HepG2 (cell line): ENCODE measurements around the gene MPG. TPM values are rescaled to one million over a fixed set of nuclear protein-coding genes. Genes with fewer than 3 reads are reported as not detected.

Experiments
- E2F2 ChIP-seq: sonication (generic); formaldehyde crosslinking; IDR thresholded peaks from 2 replicates; pipeline ENCODE4 v1.4.0; 2020; ENCODE audit warnings: missing genetic modification reagents, borderline replicate concordance
- ERF ChIP-seq: IDR thresholded peaks from 2 replicates; pipeline ENCODE4 v1.6.1; 2018; ENCODE audit warnings: missing biosample characterization, missing genetic modification reagents
- GABPA ChIP-seq, 2 experiments: IDR thresholded peaks; 2 replicates each; pipeline ENCODE4 v1.6.1; 2011 to 2016; ENCODE audit warnings: low read depth in 2 of 2, low read length in 1 of 2, missing biosample characterization in 1 of 2, missing genetic modification characterization in 1 of 2
- KDM5B ChIP-seq: sonication (generic); formaldehyde crosslinking; IDR thresholded peaks from 2 replicates; pipeline ENCODE4 v1.4.0; 2020; ENCODE audit warnings: missing genetic modification reagents, mild to moderate bottlenecking, borderline replicate concordance
- MAZ ChIP-seq, 2 experiments: sonication (generic) in 1 of 2; formaldehyde crosslinking in 1 of 2; IDR thresholded peaks; 2 replicates each; pipeline versions ENCODE4 v1.5.0 to v1.6.1; 2012 to 2020; ENCODE audit warnings: low read depth in 2 of 2, mild to moderate bottlenecking in 2 of 2, borderline replicate concordance in 1 of 2, improper control_type of control experiment in 1 of 2, low read length in 1 of 2, missing genetic modification reagents in 1 of 2, moderate library complexity in 1 of 2
- MEIS2 ChIP-seq: sonication (generic); formaldehyde crosslinking; IDR thresholded peaks from 2 replicates; pipeline ENCODE4 v1.9.0; 2021; ENCODE audit warnings: mild to moderate bottlenecking, missing genetic modification reagents
- PHF21A ChIP-seq: sonication (generic); formaldehyde crosslinking; IDR thresholded peaks from 2 replicates; pipeline ENCODE4 v1.5.0; 2020; ENCODE audit warnings: mild to moderate bottlenecking, missing genetic modification reagents
- SAP130 ChIP-seq: IDR thresholded peaks from 2 replicates; pipeline ENCODE4 v1.6.1; 2016; ENCODE audit warnings: low read depth
- SNAPC2 ChIP-seq: sonication (generic); formaldehyde crosslinking; IDR thresholded peaks from 2 replicates; pipeline ENCODE4 v1.8.1; 2022; ENCODE audit warnings: mild to moderate bottlenecking, missing genetic modification reagents
- SP1 ChIP-seq, 2 experiments: fragments of 450-650 bp in 1 of 2; sonication (generic) in 1 of 2; formaldehyde crosslinking in 1 of 2; IDR thresholded peaks; 2 replicates each; pipeline versions ENCODE4 v1.4.0 to v1.6.1; 2016 to 2020; ENCODE audit warnings: missing genetic modification reagents in 1 of 2
- TBX2 ChIP-seq: sonication (generic); formaldehyde crosslinking; IDR thresholded peaks from 2 replicates; pipeline ENCODE4 v1.5.0; 2020; ENCODE audit warnings: missing genetic modification reagents, mild to moderate bottlenecking, borderline replicate concordance
- ZBTB7A ChIP-seq: sonication (generic); formaldehyde crosslinking; IDR thresholded peaks from 2 replicates; pipeline ENCODE4 v1.8.0; 2022; ENCODE audit warnings: mild to moderate bottlenecking, missing genetic modification reagents
- ZNF274 ChIP-seq: sonication (generic); formaldehyde crosslinking; IDR thresholded peaks from 2 replicates; pipeline ENCODE4 v1.5.1; 2020; ENCODE audit warnings: mild to moderate bottlenecking, missing genetic modification reagents
- polyA plus RNA-seq, 8 experiments: library from polyadenylated mRNA; depleted of rRNA in 3 of 8; stranded (reverse) in 7 of 8; unstranded in 1 of 8; fragments of >200 nt; fragmentation: Illumina TruSeq in 4 of 8; extraction: Trizol in 4 of 8; gene quantifications; 2 replicates each; pipeline versions ENCODE4 v1.2.1 to v1.2.3, GENCODE V29; 2011 to 2016; ENCODE audit warnings: low read depth in 4 of 8, missing spikeins in 1 of 8, mixed read lengths in 1 of 8; ENCODE audit not compliant: insufficient read depth in 1 of 8
- total RNA-seq, 5 experiments: library from RNA; depleted of rRNA; stranded (reverse); fragments of >200 nt; fragmentation: Illumina TruSeq; extraction: Trizol; gene quantifications; 2 replicates each; pipeline ENCODE4 v1.2.3, GENCODE V29; 2016; ENCODE audit warnings: low read depth in 1 of 5
- TF ChIP-seq, protein P1 (sequence below): sonication (generic); formaldehyde crosslinking; IDR thresholded peaks from 2 replicates; pipeline ENCODE4 v1.4.0; 2020; ENCODE audit warnings: missing genetic modification reagents
- TF ChIP-seq, protein P2 (sequence below): sonication (generic); IDR thresholded peaks from 2 replicates; pipeline ENCODE4 v1.6.1; 2016; ENCODE audit warnings: low read depth, borderline replicate concordance

MPG gene
- total and polyA plus RNA-seq, 2 of the 13 experiments (the other 11 are each of a cell fraction or from before 2014, with no cell fraction given), result 59.1 to 62.5 TPM

DNA sequence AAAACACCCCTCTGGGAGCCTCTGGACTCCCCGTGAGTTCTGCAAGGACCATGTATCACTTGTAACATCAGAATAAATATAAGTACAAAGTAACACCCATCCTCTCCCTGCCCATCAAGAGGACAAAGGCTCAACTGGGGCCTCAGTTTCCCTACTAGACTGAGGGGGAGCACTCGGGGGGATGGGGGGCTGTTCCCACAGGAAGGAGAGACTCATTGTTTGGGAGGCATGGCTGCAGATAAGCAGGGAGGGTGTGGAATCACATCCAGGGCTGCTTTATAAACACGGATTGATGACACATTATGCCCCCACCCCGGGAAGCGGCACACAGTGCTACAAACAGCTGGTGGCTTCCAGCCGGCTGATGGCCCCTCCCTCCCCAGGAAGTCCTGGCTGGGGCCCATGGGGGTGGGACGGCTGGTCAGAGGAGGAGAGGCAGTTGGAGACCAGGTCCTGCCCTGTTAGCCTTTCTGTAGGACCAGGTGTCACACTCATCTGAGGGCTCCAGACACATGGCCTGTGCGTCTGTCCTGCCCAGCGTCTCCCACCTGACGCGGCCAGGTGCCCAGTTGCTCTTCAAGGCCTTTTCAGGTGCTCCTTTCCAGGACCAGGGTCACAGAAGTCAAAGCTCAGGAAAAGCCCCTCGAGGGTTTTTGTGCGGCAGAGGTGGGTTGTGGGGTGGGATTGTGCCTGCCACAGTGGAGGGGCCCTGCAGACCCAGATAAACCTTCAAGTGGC, 1.3 kb upstream of the MPG start (continued):
- TF ChIP-seq KDM5B (CRISPR knock-in tag) (no peak), ZNF274 (CRISPR knock-in tag) (peak; percentile 51), MEIS2 (CRISPR knock-in tag) (peak; percentile 66; the same call in 1 of the 2 replicates), E2F2 (CRISPR knock-in tag) (no peak), ZBTB7A (peak; percentile 7; the same call in 1 of the 2 replicates), ERF (CRISPR knock-in tag) (peak; percentile 18; the same call in 1 of the 2 replicates), SP1 (IDR thresholded peaks at IDR 0.05) (no peak), SP1 (CRISPR knock-in tag; IDR thresholded peaks at IDR 0.05) (0 out of 2 replicates have a peak, but pooled peaks have one; percentile 1), MAZ (IDR thresholded peaks at IDR 0.05; ENCODE audit: borderline replicate concordance, low read depth, low read length) (no peak), MAZ (CRISPR knock-in tag; IDR thresholded peaks at IDR 0.05; ENCODE audit: low read depth) (peak; percentile 31; the same call in 1 of the 2 replicates), SNAPC2 (CRISPR knock-in tag) (0 out of 2 replicates have a peak, but pooled peaks have one; percentile 15), TBX2 (CRISPR knock-in tag) (0 out of 2 replicates have a peak, but pooled peaks have one; percentile 24), PHF21A (0 out of 2 replicates have a peak, but pooled peaks have one; percentile 1), GABPA (IDR thresholded peaks at IDR 0.05; ENCODE audit: low read depth, low read length) (no peak), GABPA (CRISPR knock-in tag; IDR thresholded peaks at IDR 0.05; ENCODE audit: low read depth) (peak; percentile 52), SAP130 (CRISPR knock-in tag) (peak; percentile 93)
- TF ChIP-seq, protein P1, sequence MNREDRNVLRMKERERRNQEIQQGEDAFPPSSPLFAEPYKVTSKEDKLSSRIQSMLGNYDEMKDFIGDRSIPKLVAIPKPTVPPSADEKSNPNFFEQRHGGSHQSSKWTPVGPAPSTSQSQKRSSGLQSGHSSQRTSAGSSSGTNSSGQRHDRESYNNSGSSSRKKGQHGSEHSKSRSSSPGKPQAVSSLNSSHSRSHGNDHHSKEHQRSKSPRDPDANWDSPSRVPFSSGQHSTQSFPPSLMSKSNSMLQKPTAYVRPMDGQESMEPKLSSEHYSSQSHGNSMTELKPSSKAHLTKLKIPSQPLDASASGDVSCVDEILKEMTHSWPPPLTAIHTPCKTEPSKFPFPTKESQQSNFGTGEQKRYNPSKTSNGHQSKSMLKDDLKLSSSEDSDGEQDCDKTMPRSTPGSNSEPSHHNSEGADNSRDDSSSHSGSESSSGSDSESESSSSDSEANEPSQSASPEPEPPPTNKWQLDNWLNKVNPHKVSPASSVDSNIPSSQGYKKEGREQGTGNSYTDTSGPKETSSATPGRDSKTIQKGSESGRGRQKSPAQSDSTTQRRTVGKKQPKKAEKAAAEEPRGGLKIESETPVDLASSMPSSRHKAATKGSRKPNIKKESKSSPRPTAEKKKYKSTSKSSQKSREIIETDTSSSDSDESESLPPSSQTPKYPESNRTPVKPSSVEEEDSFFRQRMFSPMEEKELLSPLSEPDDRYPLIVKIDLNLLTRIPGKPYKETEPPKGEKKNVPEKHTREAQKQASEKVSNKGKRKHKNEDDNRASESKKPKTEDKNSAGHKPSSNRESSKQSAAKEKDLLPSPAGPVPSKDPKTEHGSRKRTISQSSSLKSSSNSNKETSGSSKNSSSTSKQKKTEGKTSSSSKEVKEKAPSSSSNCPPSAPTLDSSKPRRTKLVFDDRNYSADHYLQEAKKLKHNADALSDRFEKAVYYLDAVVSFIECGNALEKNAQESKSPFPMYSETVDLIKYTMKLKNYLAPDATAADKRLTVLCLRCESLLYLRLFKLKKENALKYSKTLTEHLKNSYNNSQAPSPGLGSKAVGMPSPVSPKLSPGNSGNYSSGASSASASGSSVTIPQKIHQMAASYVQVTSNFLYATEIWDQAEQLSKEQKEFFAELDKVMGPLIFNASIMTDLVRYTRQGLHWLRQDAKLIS, result no peak
- TF ChIP-seq, protein P2, sequence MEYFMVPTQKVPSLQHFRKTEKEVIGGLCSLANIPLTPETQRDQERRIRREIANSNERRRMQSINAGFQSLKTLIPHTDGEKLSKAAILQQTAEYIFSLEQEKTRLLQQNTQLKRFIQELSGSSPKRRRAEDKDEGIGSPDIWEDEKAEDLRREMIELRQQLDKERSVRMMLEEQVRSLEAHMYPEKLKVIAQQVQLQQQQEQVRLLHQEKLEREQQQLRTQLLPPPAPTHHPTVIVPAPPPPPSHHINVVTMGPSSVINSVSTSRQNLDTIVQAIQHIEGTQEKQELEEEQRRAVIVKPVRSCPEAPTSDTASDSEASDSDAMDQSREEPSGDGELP, result peak; percentile 97
